Heart left ventricle (tissue), 16 donors: ENCODE measurements around the gene TESK1. TPM values are rescaled to one million over a fixed set of nuclear protein-coding genes. Genes with fewer than 3 reads are reported as not detected.

Source experiments
- ATAC-seq, 4 donors: fragments of 200-7000 bp; cut with Tn5 transposase; one replicate each; pipeline ENCODE4 v1.9.1; 2020 to 2022; ENCODE audit warnings: moderate library complexity in 4 of 4, mild to moderate bottlenecking in 3 of 4, moderate number of reproducible peaks in 1 of 4
- DNase-seq, 5 donors: peaks; one replicate each; pipeline ENCODE4 v3.0.0-alpha.2; 2020
- H3K27ac ChIP-seq, 12 donors: fragments of 200-600 bp; sonication (generic) in 4 of 12; one replicate each; pipeline versions ENCODE4 v1.5.0 to v1.8.0; 2016 to 2022; ENCODE audit warnings: mild to moderate bottlenecking in 2 of 12
- H3K27me3 ChIP-seq, 9 donors: fragments of 200-600 bp; sonication (generic) in 2 of 9; one replicate each; pipeline versions ENCODE4 v1.5.1 to v1.8.0; 2016 to 2022; ENCODE audit warnings: mild to moderate bottlenecking in 3 of 9
- H3K36me3 ChIP-seq, 9 donors: fragments of 200-600 bp; sonication (generic) in 2 of 9; one replicate each; pipeline versions ENCODE4 v1.5.0 to v1.8.0; 2018 to 2022; ENCODE audit warnings: mild to moderate bottlenecking in 2 of 9
- H3K4me1 ChIP-seq, 12 donors: fragments of 200-600 bp; sonication (generic) in 4 of 12; one replicate each; pipeline versions ENCODE4 v1.5.0 to v1.8.0; 2016 to 2022; ENCODE audit warnings: mild to moderate bottlenecking in 3 of 12
- H3K4me3 ChIP-seq, 12 donors: fragments of 200-600 bp; sonication (generic) in 4 of 12; one replicate each; pipeline versions ENCODE4 v1.5.0 to v1.8.0; 2017 to 2022; ENCODE audit warnings: mild to moderate bottlenecking in 9 of 12, moderate library complexity in 4 of 12
- H3K9me3 ChIP-seq, 12 donors: fragments of 200-600 bp; sonication (generic) in 4 of 12; one replicate each; pipeline versions ENCODE4 v1.5.0 to v1.8.0; 2016 to 2022; ENCODE audit warnings: mild to moderate bottlenecking in 1 of 12
- POLR2A ChIP-seq, 2 donors: fragments of 450-650 bp; IDR thresholded peaks; one replicate each; pipeline ENCODE4 v1.6.1; 2017; ENCODE audit warnings: antibody characterized with exemption in 2 of 2, mild to moderate bottlenecking in 2 of 2, moderate library complexity in 2 of 2
- WGBS, 4 donors: extraction: QIAGEN DNeasy Blood & Tissue Kit in 2 of 4; methylation state at CpG; one replicate each; pipeline versions ENCODE4 v1.1.5 to v1.1.7; 2013 to 2018; 5-methylcytosine and 5-hydroxymethylcytosine counted together
- intact Hi-C, 10 donors: fragments of 100-400 bp; cut with DNase I; formaldehyde crosslinking; loops; one replicate each; pipeline versions ENCODE4 v1.11.1 to v1.14.2; 2022
- polyA plus RNA-seq, 2 donors: library from polyadenylated mRNA; stranded (reverse); fragments of 200-250 nt; gene quantifications; one replicate each; pipeline ENCODE4 v1.2.3, GENCODE V29; 2013
- total RNA-seq, 9 donors: library from RNA; depleted of rRNA in 2 of 9; stranded (reverse); fragments of >200 nt in 2 of 9; fragmentation: NEBNext Ultra II Directional in 3 of 9; extraction: Animal tissue kit (Norgen Biotek cat#: 25700) in 3 of 9; gene quantifications; one replicate each; pipeline versions ENCODE4 v1.1.0 to v1.2.4, GENCODE V29; 2016 to 2023
- TF ChIP-seq, protein P1 (sequence below), 12 donors: fragments of 200-600 bp; sonication (generic) in 4 of 12; IDR thresholded peaks; one replicate each; pipeline versions ENCODE4 v1.5.0 to v1.8.0; 2018 to 2022; ENCODE audit warnings: antibody characterized with exemption in 12 of 12, mild to moderate bottlenecking in 5 of 12
- donor health status: ischemic (EF 13 %, LVEDD 7.1; RV severe dilation, severe dysfunction).
- donor health status: healthy with polysubstance abuse.
- donor health status: DM: no; HTN: yes; CAD: no.
- donor health status: DM: no; HTN: no; CAD: no.
- donor health status: ischemic (EF 25% LVEDD 6.9; RV normal size, moderate dysfunction).
- donor health status: ischemic (EF 25% LVEDD 5.7; RV mildly dilated, moderate dysfunction).
- donor health status: healthy.
- donor health status: DM: yes; HTN: yes; CAD: no.
- donor health status: ischemic (EF 35%, LVEDD 5.7; RV mildly dilated, moderate dysfunction).
- donor health status: nonischemic (EF 11% LVEDD 7.7; RV severe dilation, severe dysfunction).
- donor health status: DM: yes; HTN: yes; CAD: no.
- donor health status: PGD.
- donor health status: ischemic (EF 29% LVEDD 5.4; RV normal size, mild dysfunction).
- donor health status: nonischemic (EF 23%, LVEDD 6.1; RV moderate dilation, normal function).

The TESK1 gene
- total and polyA plus RNA-seq, 11 donors = 19.8 to 47.6 (median 24.8) TPM

DNA sequence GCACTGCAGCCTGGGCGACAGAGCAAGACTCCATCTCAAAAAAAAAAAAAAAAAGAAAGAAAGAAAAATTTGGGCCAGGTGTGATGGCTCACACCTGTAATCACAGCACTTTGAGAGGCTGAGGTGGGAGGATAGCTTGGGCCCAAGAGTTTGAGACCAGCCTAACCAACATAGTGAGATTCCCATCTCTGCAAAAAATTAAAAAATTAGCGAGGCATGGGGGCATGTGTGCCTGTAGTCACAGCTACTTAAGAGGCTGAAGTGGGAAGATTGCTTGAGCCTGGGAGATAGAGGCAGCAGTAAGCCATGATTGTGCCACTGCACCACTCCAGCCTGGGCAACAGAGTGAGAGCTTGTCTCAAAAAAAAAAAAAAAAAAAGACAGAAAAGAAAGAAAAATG lies 48.5 kb downstream of the TESK1 start:
- no peaks in the 10 kb centered on the region for H3K9me3 ChIP-seq
- peaks cover 0 to 42% (median 3%) of the 10 kb centered on the region in 12 donors for H3K4me1 ChIP-seq
- no peaks in the 10 kb centered on the region for H3K36me3 ChIP-seq
- TF ChIP-seq POLR2A (IDR thresholded peaks at IDR 0.05) = no peak
- TF ChIP-seq, protein P1, sequence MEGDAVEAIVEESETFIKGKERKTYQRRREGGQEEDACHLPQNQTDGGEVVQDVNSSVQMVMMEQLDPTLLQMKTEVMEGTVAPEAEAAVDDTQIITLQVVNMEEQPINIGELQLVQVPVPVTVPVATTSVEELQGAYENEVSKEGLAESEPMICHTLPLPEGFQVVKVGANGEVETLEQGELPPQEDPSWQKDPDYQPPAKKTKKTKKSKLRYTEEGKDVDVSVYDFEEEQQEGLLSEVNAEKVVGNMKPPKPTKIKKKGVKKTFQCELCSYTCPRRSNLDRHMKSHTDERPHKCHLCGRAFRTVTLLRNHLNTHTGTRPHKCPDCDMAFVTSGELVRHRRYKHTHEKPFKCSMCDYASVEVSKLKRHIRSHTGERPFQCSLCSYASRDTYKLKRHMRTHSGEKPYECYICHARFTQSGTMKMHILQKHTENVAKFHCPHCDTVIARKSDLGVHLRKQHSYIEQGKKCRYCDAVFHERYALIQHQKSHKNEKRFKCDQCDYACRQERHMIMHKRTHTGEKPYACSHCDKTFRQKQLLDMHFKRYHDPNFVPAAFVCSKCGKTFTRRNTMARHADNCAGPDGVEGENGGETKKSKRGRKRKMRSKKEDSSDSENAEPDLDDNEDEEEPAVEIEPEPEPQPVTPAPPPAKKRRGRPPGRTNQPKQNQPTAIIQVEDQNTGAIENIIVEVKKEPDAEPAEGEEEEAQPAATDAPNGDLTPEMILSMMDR (IDR thresholded peaks at IDR 0.05) = no peak
- 88 to 94% (median 93%) methylated on average over 2 of the region's 2 CpGs for WGBS, 4 donors
- ATAC-seq (no peak), DNase-seq (no peak)
- H3K27ac ChIP-seq = no peak overlapping the region
- no peaks in the 10 kb centered on the region for H3K27me3 ChIP-seq
- intact Hi-C loops = loop anchor here in 5 of 10 donors (10.0 kb wide), 4 partner anchors 49 to 231 kb away; partner anchors contain the start of genes TESK1 (in 2 of the 5), FAM221B (in 1 of the 5), HINT2 (in 1 of the 5) and SPAG8 (in 1 of the 5)
- H3K4me3 ChIP-seq = no peak overlapping the region

DNA sequence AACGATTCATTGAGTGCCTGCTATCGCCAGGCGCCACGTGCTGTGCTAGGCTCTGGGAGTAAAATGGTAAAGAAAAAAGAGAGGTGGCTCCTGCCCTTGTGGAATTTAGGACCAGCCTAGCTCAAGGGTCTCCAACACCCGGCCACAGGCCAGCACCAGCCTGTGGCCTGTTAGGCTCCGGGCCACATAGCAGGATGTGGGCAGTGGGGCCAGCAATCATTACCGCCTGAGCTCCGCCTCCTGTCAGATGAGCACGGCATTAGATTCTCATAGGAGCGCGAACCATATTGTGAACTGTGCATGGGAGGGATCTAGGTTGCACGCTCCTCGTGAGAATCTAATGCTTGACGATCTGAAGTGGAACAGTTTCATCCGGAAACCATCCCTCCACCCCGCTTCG lies 51.3 kb downstream of the TESK1 start:
- ATAC-seq = no peak
- no peaks in the 10 kb centered on the region for H3K27me3 ChIP-seq
- H3K36me3 ChIP-seq = peaks cover 0 to 17% (median 15%) of the 10 kb centered on the region in 9 donors
- TF ChIP-seq POLR2A (IDR thresholded peaks at IDR 0.05) = no peak
- TF ChIP-seq, protein P1 (IDR thresholded peaks at IDR 0.05) = no peak
- no peak for DNase-seq
- H3K27ac ChIP-seq = peak overlapping the region in 2 of 12 donors; percentile 96 to 99
- no peak overlapping the region for H3K4me3 ChIP-seq
- no peaks in the 10 kb centered on the region for H3K9me3 ChIP-seq
- H3K4me1 ChIP-seq = peaks cover 0 to 48% (median 24%) of the 10 kb centered on the region in 12 donors
- WGBS, 4 donors = 84 to 87% (median 85%) methylated on average over 17 of the region's 17 CpGs
- intact Hi-C loops = loop anchor here in 7 of 10 donors (5.0 to 10.0 kb wide), 10 partner anchors 36 to 228 kb away; partner anchors contain the start of genes FAM221B (in 2 of the 7), GBA2 (in 2 of the 7), RGP1 (in 2 of the 7) and SPAG8 (in 2 of the 7)

DNA sequence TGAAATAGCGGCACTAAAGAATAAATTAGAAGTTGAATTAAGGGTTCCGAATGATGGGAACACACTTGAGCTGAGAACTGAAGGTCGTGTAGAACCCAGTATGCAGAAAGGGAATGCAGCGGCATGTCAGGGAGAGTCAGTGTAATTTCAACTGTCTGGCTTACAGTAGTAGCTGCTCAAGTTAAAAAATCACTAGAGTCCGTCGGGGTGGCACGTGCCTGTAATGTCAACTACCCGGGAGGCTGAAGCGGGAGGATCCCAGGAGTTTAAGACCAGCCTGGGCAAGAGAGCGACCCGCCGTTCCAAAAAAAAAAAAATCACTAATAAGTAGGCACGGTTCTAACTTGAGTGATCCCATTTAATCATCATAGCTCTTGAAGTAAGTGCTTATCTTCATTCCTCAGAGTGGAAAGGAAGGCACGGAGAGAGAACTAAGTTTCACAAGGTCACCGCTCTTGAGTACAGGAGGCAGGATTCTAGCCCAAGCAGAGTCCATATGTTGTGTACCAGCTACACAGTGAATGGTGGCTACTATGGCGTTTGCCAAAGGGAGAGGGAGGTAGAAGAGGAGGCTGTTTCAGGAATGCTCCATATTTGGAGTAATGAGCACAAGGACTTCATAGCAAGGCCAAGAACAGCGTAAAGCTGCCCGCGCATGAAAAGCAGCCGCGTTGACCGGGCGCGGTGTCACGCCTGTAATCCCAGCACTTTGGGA lies 51.9 kb downstream of the TESK1 start:
- WGBS, 4 donors = 24 to 33% (median 31%) methylated on average over 25 of the region's 25 CpGs
- Histone ChIP-seq H3K27me3 (no peaks in the 10 kb centered on the region), H3K9me3 (no peaks in the 10 kb centered on the region), H3K4me3 (peak overlapping the region in 11 of 12 donors; percentile 7 to 98 (median 93)), H3K36me3 (peaks cover 0 to 22% (median 16%) of the 10 kb centered on the region in 9 donors), H3K27ac (peak overlapping the region; percentile 93 to 100 (median 97)), H3K4me1 (peaks cover 0 to 55% (median 30%) of the 10 kb centered on the region in 12 donors)
- peak; percentile 0 to 10 (median 6) for ATAC-seq
- TF ChIP-seq, protein P1 (IDR thresholded peaks at IDR 0.05) = no peak
- no peak for TF ChIP-seq POLR2A (IDR thresholded peaks at IDR 0.05)
- DNase-seq = no peak
- intact Hi-C loops = loop anchor here in 7 of 10 donors (1.0 to 10.0 kb wide), 11 partner anchors 35 to 228 kb away; partner anchors contain the start of genes CREB3 (in 2 of the 7), FAM221B (in 2 of the 7), GBA2 (in 2 of the 7) and RGP1 (in 2 of the 7)
